Measurements from ENCODE around the gene RNF144B. TPM values are rescaled to one million over a fixed set of nuclear protein-coding genes. Genes with fewer than 3 reads are reported as not detected.

RNF144B gene
- total and polyA plus RNA-seq, 10 of the 15 experiments (the other 5 are each of a cell fraction or from before 2014, with no cell fraction given): 0.03 to 0.18 (median 0.14) TPM

- Histone ChIP-seq H3K27ac (ENCODE audit: control insufficient read depth, insufficient read depth) (no peak overlapping the region), H3K79me2 (ENCODE audit: control insufficient read depth, insufficient read depth, low read length) (no peaks in the 10 kb centered on the region), H3K9ac (ENCODE audit: control insufficient read depth, insufficient read depth, low read length) (no peak overlapping the region), H4K20me1 (ENCODE audit: control insufficient read depth, insufficient read depth) (no peaks in the 10 kb centered on the region), H2AFZ (ENCODE audit: control insufficient read depth, low read depth, low read length) (no peak overlapping the region), H3K9me3 (replicated peaks; ENCODE audit: control insufficient read depth, insufficient read depth, low read length) (no peaks in the 10 kb centered on the region), H3K27me3 (replicated peaks in 1 of 2; ENCODE audit: control insufficient read depth in 2 of 2, insufficient read depth in 2 of 2, low read length in 1 of 2) (no peaks in the 10 kb centered on the region; a peak in 1 of 4 replicates), H3K4me2 (ENCODE audit: control insufficient read depth, insufficient read depth) (no peak overlapping the region), H3K4me3 (no peak overlapping the region), H3K4me1 (ENCODE audit: control insufficient read depth, insufficient read depth, low read length) (peaks cover 6% of the 10 kb centered on the region; the same call in 1 of the 2 replicates), H3K36me3 (ENCODE audit: control insufficient read depth in 2 of 2, insufficient read depth in 2 of 2, low read length in 1 of 2) (no peaks in the 10 kb centered on the region)
- no peak for FAIRE-seq
- CTCF ChIA-PET: no interaction called here
- POLR2A ChIA-PET: no interaction called here
- no peak for TF ChIP-seq CREM (IDR thresholded peaks at IDR 0.05; ENCODE audit: low read depth)
- TF ChIP-seq NR2C1 (IDR thresholded peaks at IDR 0.05): no peak
- TF ChIP-seq PML (IDR thresholded peaks at IDR 0.05; ENCODE audit: low read length): no peak
- no peak for TF ChIP-seq POU2F2 (IDR thresholded peaks at IDR 0.05; ENCODE audit: borderline replicate concordance, low read depth, low read length)
- no peak for TF ChIP-seq ZNF384 (IDR thresholded peaks at IDR 0.05; ENCODE audit: borderline replicate concordance, low read depth, low read length)
- TF ChIP-seq CEBPB (IDR thresholded peaks at IDR 0.05; ENCODE audit: borderline replicate concordance in 1 of 2, low read depth in 2 of 2, low read length in 2 of 2): no peak
- no peak for TF ChIP-seq SMAD1 (IDR thresholded peaks at IDR 0.05; ENCODE audit: low read depth, partially characterized antibody)
- TF ChIP-seq E2F4 (IDR thresholded peaks at IDR 0.05; ENCODE audit: low read depth, low read length): no peak
- TF ChIP-seq SIN3A (IDR thresholded peaks at IDR 0.05; ENCODE audit: low read depth, low read length): no peak
- no peak for TF ChIP-seq HDAC6 (IDR thresholded peaks at IDR 0.05; ENCODE audit: unreplicated experiment)
- no peak for TF ChIP-seq CBFB (IDR thresholded peaks at IDR 0.05; ENCODE audit: low read depth)
- no peak for TF ChIP-seq BACH1 (IDR thresholded peaks at IDR 0.05; ENCODE audit: borderline replicate concordance)
- WGBS (ENCODE audit: insufficient coverage, insufficient replicate concordance, low lambda C conversion rate, missing lambda C conversion rate): 17% methylated on average over 2 of the region's 2 CpGs
- intact Hi-C loops (cut with micrococcal nuclease; ENCODE audit: unreplicated experiment) (no loop called here), in situ Hi-C loops (cut with MboI) (no loop called here)
- RAD21 ChIA-PET (ENCODE audit: unreplicated experiment): no interaction called here
- BruUV-seq (replicated peaks): no TSS peak
- no peak for DNase-seq (ENCODE audit: low read depth, low spot score)
- SMC1A ChIA-PET (ENCODE audit: uncharacterized antibody, unreplicated experiment): interaction anchor here (1.9 kb wide), 1 partner anchor 156 kb away, joined by 6 read pairs; no protein-coding TSS in a partner anchor
- ATAC-seq: no peak
Measured at GRCh38 chr6:18347866-18348265, 39.3 kb upstream of the RNF144B start.
